Amniotic stem cell (primary cell): ENCODE data around the gene CARD6.
A peak's percentile ranks its signal among the peaks of the same experiment; 100 is the strongest.
"Not testable (repeated sequence)": the region's sequence is repeated elsewhere in the genome, so short reads cannot be mapped to it uniquely, and the experiment has no call there.

Experiments used
- DNase-seq: peaks from one replicate; lab custom pipeline; 2025; lab: John Stamatoyannopoulos, UW

Gene CARD6

GRCh38 chr5:40828021-40828631 is 13.0 kb upstream of the CARD6 start:
- no peak for DNase-seq

- no peak for DNase-seq
Measured at GRCh38 chr5:40828690-40829661, 12.2 kb upstream of the CARD6 start.

GRCh38 chr5:40829748-40830533 is 11.2 kb upstream of the CARD6 start:
- no peak for DNase-seq

GRCh38 chr5:40831346-40832210 is 9.6 kb upstream of the CARD6 start:
- DNase-seq: no peak

GRCh38 chr5:40832345-40832744 is 8.8 kb upstream of the CARD6 start:
- no peak for DNase-seq

- DNase-seq: no peak
Measured at GRCh38 chr5:40833712-40834229, 7.4 kb upstream of the CARD6 start.

GRCh38 chr5:40834391-40834848 is 6.7 kb upstream of the CARD6 start:
- DNase-seq: no peak

GRCh38 chr5:40834849-40835787 is 6.0 kb upstream of the CARD6 start, which contains the start of gene RPL37:
Gene RPL37 (minus strand): TSS chr5:40835222. CDS start chr5:40835185, 37 bp downstream.
- peak; percentile 95 for DNase-seq

GRCh38 chr5:40838086-40838485 is 3.1 kb upstream of the CARD6 start:
- no peak for DNase-seq

- no peak for DNase-seq
Measured at GRCh38 chr5:40842351-40842750, 1.2 kb downstream of the CARD6 start.

- no peak for DNase-seq
Measured at GRCh38 chr5:40844565-40844964, 3.4 kb downstream of the CARD6 start.

GRCh38 chr5:40846371-40846770 is 5.2 kb downstream of the CARD6 start:
- DNase-seq: no peak

GRCh38 chr5:40847525-40847924 is 6.4 kb downstream of the CARD6 start:
- DNase-seq: no peak

GRCh38 chr5:40853632-40854192 is 12.5 kb downstream of the CARD6 start:
- no peak for DNase-seq

GRCh38 chr5:40860711-40861110 is 19.5 kb downstream of the CARD6 start:
- no peak for DNase-seq

- not testable (repeated sequence) for DNase-seq
Measured at GRCh38 chr5:40865004-40865403, 23.8 kb downstream of the CARD6 start.

- no peak for DNase-seq
Measured at GRCh38 chr5:40866844-40867243, 25.7 kb downstream of the CARD6 start.

- no peak for DNase-seq
Measured at GRCh38 chr5:40869384-40869783, 28.2 kb downstream of the CARD6 start.

- no peak for DNase-seq
Measured at GRCh38 chr5:40871177-40871576, 30.0 kb downstream of the CARD6 start.

- not testable (repeated sequence) for DNase-seq
Measured at GRCh38 chr5:40872253-40872652, 31.1 kb downstream of the CARD6 start.
